HK-2 (cell line): ENCODE data around the gene NLRP10.

Experiments
- DNase-seq: peaks from one replicate; pipeline ENCODE4 v3.0.0-alpha.2; 2018; ENCODE audit not compliant: unreplicated experiment

Gene NLRP10

DNA sequence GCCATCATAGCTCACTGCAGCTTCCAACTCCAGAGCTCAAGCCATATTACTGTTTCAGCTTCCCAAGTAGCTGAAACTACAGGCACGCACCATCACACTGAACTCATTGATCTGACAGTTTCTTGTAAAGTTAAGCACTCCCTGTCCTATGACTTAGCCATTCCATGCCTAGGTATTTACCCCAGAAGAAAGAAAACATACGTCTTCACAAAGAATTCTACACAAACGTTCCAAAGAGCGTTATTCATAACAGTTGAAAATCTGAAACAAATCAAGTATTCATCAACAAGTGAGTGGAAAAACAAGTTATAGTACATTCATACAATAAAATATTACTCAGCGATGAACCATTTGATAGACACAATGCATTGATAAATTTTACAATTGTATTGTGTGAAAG lies 7.8 kb upstream of the NLRP10 start:
- DNase-seq: no peak

DNA sequence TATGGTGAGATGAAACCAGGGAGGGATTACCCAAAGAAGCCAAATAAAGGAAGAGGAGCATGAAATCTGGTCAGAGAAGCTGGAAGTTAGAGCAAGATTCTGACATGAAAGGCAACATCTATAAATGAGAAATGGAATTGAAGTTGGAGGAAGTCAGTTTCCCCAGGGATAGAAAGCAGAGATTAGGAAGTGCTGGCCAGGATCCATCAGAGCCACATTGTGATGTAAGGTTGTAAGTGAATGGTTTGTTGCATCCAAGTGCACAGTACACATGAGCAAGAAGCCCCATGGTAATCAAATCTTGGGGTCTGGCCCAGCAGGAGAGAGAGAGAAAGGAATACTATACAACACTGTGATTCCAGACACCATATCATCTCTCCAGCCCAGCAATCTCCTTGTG lies 6.6 kb upstream of the NLRP10 start:
- no peak for DNase-seq

DNA sequence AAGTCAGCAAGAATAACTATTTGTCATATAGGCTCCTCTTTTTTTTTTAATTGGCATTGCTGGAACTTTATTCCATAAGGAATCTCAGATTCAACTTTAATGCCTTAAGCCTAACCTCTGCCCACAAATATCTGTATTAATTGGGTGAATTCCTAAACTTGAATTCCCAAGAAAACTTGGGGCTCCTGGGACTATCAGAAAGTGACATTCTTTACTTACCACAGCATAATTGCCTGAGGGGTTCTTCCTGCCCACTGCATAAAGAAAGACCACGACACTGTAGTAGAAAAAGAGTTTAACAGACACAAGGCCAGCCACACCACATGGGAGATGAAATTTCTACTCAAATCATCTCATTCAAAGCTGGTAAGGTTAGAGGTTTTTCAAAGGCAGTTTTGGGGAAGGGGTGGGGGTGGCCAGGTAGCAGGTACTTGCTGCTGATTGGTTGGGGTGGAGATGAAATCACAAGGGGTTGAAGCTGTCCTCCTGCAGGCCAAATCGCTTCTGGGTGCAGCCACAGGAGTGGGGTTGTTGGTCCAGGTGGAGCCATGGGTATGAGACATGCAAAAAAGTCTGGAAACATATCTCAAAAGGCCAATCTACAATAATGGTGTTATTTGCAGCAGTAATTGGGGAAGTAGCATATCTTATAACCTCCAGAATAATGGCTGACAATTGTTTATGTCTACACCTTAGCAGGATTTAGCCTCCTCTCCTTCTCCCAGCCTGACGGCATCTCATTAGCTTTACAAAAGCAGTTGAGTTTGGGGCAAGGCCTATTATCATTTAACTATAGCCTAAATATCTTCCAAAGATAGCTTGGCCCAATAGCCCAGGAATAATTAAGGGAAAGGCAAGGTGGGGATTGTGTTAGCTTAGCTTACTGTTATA lies 4.8 kb upstream of the NLRP10 start:
- DNase-seq: no peak

DNA sequence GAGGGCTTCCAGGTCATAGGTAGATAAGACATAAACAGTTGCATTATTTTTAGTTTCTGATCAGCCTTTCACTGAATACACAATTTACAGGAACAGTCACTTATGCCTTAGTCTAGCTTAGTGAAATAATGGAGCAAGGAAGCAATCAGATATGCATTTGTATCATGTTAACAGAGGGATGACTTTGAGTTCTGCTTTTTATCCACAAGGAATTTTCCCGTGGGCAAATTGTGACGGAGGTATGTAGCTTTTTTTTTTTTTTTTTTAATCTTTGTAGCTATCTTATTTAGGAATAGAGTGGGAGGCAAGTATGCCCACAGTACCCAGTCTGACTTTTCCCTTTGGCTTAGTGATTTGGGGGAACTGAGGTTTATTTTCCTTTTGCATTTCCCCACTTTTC lies 3.4 kb upstream of the NLRP10 start:
- no peak for DNase-seq

DNA sequence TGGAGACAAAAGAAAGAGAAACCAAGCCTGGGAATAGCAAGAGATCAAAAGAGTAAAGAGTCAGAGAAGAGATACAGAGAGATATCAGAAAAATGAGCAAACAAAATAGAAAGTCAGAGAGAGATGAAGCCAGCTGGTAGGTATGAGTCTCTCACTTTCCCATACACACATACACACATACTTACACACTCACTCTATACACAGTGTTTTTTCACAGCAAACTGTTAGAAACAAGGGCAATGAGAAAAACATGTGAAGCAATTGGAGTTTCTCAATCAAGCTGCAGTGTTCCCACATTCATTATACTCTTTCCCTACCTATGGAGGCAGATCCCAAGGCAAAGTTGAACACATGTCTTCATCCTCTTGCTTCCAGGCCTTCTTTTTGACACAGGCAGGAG lies 2.6 kb upstream of the NLRP10 start:
- DNase-seq: no peak

DNA sequence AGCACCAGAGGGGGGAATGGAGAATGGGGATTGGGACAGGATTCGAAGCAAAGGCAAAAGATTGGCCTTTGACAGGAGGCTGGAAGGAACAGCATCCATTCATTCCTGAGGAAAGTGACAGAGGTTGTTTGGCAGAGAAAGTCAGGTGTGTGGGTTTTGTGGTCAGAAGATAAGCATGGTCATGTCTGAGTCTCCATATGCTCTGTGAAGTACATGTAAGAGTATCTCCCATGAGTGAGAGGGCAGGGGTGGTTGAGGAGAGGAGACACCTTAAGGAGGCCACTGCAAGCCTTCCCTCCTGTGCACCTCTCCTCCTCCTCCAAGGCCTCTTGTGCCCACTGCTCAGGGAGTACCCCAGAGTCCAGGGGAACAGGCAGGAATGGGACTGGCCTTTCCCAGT lies 1.9 kb upstream of the NLRP10 start:
- no peak for DNase-seq

DNA sequence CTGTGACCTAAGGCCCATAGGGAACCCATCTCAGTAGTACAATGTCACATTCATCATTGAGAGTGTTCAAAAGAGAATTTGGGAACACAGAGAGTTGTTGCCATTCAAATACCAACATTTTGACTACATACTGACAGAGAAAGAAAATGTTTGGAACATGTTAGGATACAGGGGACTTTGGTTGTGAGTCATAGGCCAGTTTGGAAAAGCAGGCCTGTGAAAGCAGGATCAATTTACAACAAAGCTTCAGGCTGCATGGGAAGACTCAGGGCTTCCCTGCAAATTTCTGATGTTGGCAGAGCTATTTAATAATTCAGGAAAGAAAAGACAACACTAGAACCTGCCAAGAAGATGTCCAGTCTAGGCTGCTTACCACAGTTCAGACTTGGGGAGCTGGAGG lies 374 bp downstream of the NLRP10 start:
- no peak for DNase-seq

DNA sequence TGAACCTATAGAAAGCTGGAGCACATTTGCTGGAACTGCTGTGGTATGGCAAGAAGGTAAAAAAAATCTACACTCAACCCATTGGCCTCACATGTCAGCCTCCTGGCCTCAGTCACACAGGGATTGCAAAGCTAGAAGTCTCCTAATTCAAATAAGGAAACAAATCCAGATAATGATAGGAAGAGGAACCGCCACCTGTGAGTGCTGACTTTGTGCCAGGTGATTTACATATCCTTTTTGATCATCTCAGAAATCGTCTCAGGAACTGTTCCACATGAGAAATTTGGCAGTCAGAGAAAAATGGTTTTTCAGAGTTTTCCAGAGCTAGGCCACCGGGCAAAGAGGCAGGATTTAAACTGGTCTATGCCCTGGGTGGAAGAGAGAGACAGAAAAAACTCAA lies 986 bp downstream of the NLRP10 start:
- DNase-seq: no peak

DNA sequence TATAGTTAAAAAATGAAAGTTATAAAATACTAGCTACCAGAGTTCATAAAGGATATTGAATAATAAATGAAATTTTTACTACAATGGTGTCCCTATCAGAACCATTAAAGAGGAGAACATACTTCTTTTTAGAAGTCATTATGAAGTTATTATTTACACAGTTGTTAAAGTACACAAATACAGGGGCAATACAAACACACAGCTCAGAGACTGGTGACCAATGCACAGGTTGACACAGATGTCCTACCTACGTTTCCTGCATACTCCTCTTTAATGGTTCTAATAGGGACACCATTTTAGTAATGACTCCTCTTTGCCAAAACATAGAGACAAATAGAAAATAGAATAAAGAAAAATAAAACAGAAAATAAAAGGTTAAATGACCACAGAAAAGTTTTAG lies 10.1 kb downstream of the NLRP10 start:
- DNase-seq: no peak

DNA sequence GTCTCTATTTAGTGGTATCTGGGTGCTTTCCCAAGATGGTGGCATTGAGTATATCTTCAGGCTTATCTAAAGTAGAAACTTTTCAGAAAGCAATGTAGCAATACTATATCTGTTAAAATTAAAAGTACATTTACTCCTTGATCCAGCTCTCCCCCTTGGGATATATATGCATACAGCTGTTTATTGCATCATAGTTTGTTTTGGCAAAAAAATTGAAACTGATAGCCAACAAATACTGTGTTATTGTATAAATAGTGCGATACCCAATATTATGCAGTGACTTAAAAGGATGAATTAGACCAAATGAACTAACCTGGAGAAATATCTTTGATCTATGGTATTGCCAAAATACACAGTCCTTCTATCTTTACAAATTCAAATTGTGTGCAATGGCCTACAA lies 15.3 kb downstream of the NLRP10 start:
- DNase-seq: no peak

DNA sequence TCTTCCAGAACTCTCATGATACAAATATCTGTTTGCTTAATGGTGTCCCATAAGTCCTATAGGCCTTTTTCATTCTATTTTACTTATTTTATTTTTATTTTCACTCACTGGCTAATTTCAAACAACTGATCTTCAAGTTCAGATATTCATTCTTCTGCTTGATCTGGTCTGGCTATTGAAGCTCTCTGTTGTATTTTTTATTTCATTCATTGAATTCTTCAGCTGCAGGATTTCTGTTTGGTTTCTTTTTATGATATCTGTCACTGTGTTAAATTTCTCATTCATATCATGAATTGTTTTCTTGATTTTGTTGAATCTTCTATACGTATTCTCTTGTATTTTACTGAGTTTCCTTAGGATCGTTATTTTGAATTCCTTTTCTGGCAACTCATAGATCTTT lies 21.1 kb downstream of the NLRP10 start:
- DNase-seq: no peak

DNA sequence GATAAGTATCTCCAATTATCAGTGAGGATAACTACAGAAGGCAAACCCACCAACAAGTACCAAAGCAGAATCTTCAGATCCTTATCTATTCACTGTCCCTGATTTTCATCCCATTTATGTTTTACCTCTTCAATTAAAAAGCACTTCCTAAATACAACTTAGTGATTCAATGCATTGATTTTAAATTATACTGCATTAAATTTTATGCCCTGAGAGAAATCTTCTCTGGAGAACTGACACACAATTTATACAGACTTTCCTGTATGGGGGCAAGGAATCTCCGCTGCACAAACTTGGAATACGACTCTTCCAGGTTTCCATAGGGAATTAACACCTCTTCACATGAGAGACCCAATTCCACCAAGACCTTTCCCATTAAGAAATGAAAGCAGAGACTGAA lies 23.6 kb downstream of the NLRP10 start, which contains the start of gene OR10A3:
OR10A3 (minus strand) TSS at position 101 of the 400 bp plus-strand sequence. CDS start 2,188 bp downstream, outside the sequence.
- DNase-seq: no peak

DNA sequence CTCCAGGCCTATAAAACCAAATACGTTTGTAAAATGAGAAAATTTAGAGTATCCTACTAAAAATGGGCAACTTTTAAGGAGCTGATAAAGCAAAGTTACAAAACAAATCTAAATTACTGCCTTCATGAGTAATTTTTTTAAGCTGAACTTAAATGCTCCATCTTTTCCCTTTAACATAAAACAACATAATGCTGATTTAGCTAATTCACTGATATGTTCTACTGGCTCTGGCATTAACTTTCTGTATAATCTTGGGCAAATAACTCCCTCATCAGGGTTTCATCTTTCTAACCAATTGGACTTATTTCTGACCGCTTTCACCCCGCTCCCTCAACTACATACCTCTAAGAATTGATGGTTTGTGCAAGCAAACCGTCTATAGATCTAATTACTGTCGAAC lies 24.1 kb downstream of the NLRP10 start:
- DNase-seq: no peak

DNA sequence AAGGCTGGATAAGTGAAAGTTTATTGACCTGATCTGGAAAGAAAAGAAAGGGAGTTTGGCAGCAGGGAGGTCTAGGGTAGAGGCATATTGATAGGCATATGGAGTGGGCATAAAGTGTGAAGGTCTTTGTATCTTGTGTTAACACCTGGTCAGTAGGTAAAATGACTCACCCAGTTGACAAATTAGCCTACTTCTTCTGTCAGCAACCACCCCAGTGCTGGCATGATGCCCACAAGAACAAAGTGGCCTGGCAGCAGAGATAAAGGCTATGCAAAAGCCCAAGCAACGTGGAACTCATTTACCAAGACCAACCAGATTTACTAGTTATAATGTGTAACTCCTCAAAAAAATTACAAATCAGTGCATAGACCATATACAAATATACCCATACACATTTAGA lies 28.6 kb downstream of the NLRP10 start:
- no peak for DNase-seq

DNA sequence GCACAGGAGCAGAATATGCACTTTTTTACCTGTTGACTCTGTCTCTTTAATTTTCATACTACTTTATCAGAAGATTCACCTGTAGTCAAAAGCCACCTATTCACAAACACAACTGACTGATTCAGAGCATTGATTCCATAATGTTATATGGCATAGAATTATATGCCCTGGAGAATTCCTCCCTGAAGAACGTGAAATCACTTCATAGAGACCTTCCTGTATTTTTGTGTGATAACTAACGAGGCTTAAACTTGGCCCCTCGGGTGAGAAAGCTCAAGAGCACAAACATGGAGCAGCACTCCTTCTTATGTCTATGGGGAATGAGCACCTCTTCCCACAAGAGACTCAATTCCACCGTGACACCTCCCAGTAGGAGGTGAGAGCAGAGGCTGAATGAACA lies 34.1 kb downstream of the NLRP10 start, which contains the start of gene OR10A6:
OR10A6 (minus strand) TSS at position 101 of the 400 bp plus-strand sequence. CDS start 2,606 bp downstream, outside the sequence.
- no peak for DNase-seq

DNA sequence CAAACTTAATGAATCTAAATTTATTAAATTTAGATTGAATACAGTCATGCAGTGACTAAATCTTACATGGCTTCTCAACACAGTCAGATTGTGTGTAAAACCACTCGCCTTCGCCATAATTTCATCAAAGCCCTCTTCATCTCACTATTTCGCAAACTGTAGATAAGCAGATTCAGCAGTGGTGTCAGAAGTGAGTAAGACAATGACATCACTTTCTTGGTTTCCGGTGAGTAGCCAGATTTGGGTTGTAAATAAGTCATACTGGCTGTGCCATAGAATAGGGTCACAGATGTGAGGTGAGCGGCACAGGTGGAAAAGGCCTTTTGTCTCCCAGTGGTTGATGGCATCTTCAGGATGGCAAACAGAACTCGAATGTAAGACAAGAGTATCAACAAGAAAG lies 37.6 kb downstream of the NLRP10 start:
- no peak for DNase-seq

DNA sequence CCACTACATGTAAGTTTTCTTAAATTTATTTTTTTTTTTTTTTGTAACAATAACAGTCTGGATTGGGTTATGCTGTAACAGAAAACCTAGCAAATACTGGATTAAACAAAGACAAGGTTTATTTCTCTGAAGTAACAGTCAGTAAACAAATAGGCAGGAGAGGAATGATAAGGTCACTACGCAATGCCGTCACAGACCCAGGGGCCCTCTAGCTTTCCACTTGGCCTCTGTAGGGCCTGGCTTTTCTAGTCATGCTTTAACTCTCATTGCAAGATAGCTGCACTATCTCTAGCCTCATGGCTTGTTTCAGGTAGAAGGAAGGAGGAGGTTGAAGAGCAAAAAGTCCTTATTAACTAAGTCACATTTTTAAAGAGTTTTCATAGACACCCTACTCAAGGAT lies 40.7 kb downstream of the NLRP10 start:
- no peak for DNase-seq

DNA sequence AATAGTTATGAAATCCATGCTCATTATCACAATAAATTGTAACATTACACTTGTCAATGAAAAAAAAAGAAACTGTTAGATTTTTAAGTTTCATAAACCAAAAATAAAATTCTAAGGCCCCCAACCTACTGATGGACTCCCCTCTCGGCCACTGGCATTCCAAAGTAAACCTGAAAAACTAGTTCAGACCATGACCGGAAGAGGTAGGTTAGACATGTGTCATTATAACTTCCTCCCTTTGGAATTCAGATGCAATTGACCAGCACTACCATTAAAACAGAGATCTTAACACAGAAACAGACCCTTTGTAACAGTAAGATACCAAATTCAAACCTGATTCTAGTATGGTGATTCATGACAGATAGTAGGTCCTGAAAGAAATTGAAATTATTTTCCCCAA lies 47.1 kb downstream of the NLRP10 start:
- no peak for DNase-seq
